ENCODE measurements around the gene ZSCAN30.

- TF ChIP-seq POLR2A (conservative IDR thresholded peaks at IDR 0.05) (no peak), ELF1 (tag; IDR thresholded peaks at IDR 0.05) (no peak), MCM3 (IDR thresholded peaks at IDR 0.05) (no peak), KDM1A (IDR thresholded peaks at IDR 0.05) (no peak), SMAD1 (IDR thresholded peaks at IDR 0.05; ENCODE audit: low read depth, low read length, partially characterized antibody) (no peak), PHF20 (IDR thresholded peaks at IDR 0.05; ENCODE audit: partially characterized antibody) (no peak), ATF2 (CRISPR knock-in tag; IDR thresholded peaks at IDR 0.05) (no peak), E2F1 (CRISPR knock-in tag; IDR thresholded peaks at IDR 0.05) (no peak), EGR1 (conservative IDR thresholded peaks at IDR 0.05) (no peak), NFYB (IDR thresholded peaks at IDR 0.05; ENCODE audit: extremely low read depth, insufficient read length) (no peak), POLR2AphosphoS5 (IDR thresholded peaks at IDR 0.05; ENCODE audit: control insufficient read depth, insufficient read depth, low read depth, low read length) (no peak)
- TF ChIP-seq, protein P1, sequence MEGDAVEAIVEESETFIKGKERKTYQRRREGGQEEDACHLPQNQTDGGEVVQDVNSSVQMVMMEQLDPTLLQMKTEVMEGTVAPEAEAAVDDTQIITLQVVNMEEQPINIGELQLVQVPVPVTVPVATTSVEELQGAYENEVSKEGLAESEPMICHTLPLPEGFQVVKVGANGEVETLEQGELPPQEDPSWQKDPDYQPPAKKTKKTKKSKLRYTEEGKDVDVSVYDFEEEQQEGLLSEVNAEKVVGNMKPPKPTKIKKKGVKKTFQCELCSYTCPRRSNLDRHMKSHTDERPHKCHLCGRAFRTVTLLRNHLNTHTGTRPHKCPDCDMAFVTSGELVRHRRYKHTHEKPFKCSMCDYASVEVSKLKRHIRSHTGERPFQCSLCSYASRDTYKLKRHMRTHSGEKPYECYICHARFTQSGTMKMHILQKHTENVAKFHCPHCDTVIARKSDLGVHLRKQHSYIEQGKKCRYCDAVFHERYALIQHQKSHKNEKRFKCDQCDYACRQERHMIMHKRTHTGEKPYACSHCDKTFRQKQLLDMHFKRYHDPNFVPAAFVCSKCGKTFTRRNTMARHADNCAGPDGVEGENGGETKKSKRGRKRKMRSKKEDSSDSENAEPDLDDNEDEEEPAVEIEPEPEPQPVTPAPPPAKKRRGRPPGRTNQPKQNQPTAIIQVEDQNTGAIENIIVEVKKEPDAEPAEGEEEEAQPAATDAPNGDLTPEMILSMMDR (IDR thresholded peaks at IDR 0.05 in 2 of 3, conservative IDR thresholded peaks at IDR 0.05 in 1 of 3; ENCODE audit: insufficient read depth in 2 of 3, low read depth in 1 of 3, low read length in 3 of 3), result no peak
- TF ChIP-seq, protein P2, sequence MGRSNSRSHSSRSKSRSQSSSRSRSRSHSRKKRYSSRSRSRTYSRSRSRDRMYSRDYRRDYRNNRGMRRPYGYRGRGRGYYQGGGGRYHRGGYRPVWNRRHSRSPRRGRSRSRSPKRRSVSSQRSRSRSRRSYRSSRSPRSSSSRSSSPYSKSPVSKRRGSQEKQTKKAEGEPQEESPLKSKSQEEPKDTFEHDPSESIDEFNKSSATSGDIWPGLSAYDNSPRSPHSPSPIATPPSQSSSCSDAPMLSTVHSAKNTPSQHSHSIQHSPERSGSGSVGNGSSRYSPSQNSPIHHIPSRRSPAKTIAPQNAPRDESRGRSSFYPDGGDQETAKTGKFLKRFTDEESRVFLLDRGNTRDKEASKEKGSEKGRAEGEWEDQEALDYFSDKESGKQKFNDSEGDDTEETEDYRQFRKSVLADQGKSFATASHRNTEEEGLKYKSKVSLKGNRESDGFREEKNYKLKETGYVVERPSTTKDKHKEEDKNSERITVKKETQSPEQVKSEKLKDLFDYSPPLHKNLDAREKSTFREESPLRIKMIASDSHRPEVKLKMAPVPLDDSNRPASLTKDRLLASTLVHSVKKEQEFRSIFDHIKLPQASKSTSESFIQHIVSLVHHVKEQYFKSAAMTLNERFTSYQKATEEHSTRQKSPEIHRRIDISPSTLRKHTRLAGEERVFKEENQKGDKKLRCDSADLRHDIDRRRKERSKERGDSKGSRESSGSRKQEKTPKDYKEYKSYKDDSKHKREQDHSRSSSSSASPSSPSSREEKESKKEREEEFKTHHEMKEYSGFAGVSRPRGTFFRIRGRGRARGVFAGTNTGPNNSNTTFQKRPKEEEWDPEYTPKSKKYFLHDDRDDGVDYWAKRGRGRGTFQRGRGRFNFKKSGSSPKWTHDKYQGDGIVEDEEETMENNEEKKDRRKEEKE (IDR thresholded peaks at IDR 0.05; ENCODE audit: borderline replicate concordance in 1 of 2, control insufficient read depth in 1 of 2, low read depth in 2 of 2, low read length in 1 of 2), result no peak
Measured at GRCh38 chr18:35282353-35282752, 7.7 kb downstream of the ZSCAN30 start.

All from K562 (cell line).